IMR-90 (cell line): Measurements from ENCODE around the gene ZSCAN10. TPM values are rescaled to one million over a fixed set of nuclear protein-coding genes. Genes with fewer than 3 reads are reported as not detected.

Experiments used
- ATAC-seq: fragments of 200-7000 bp; cut with Tn5 transposase; 2 replicates; pipeline ENCODE4 v1.9.1; 2020; ENCODE audit warnings: low read depth, mild to moderate bottlenecking, moderate library complexity
- BruUV-seq: library from RNA; stranded (reverse); fragments of 400-500 nt; replicated peaks from 2 replicates; lab custom pipeline; 2021; lab: Mats Ljungman, UMichigan
- CTCF ChIA-PET: fragments of 300-600 bp; formaldehyde crosslinking; extraction: SDS; loops from one replicate; lab custom pipeline; 2021; ENCODE audit warnings: antibody characterized with exemption; lab: Yijun Ruan, JAX
- POLR2A ChIA-PET: fragments of 300-600 bp; sonication (Branson Sonifier 250); formaldehyde crosslinking; loops from one replicate; lab custom pipeline; 2022; ENCODE audit warnings: antibody characterized with exemption; ENCODE audit not compliant: unreplicated experiment; lab: Charles Lee
- DNase-seq: peaks from one replicate; pipeline ENCODE4 v3.0.0; 2013
- H2AFZ ChIP-seq: replicated peaks from 2 replicates; pipeline ENCODE3; 2013; ENCODE audit warnings: low read length, mild to moderate bottlenecking; ENCODE audit not compliant: poor library complexity
- H2AK5ac ChIP-seq: 2 replicates; pipeline ENCODE4 v1.6.1; 2013; ENCODE audit warnings: low read depth, low read length, inconsistent platforms
- H2AK9ac ChIP-seq: replicated peaks from 2 replicates; pipeline ENCODE3; 2013; ENCODE audit warnings: mild to moderate bottlenecking, low read depth, low read length, moderate library complexity; ENCODE audit not compliant: poor library complexity
- H2BK120ac ChIP-seq: 2 replicates; pipeline ENCODE4 v1.6.1; 2013; ENCODE audit warnings: low read depth, low read length, inconsistent platforms
- H2BK15ac ChIP-seq: 3 replicates; pipeline ENCODE4 v1.6.1; 2013; ENCODE audit warnings: low read depth, low read length, inconsistent platforms
- H2BK20ac ChIP-seq: 2 replicates; pipeline ENCODE4 v1.6.1; 2013; ENCODE audit warnings: low read depth, mild to moderate bottlenecking, inconsistent platforms, low read length, moderate library complexity
- H2BK5ac ChIP-seq: 2 replicates; pipeline ENCODE4 v1.6.1; 2013; ENCODE audit warnings: mild to moderate bottlenecking, low read depth, low read length, inconsistent platforms; ENCODE audit not compliant: poor library complexity, severe bottlenecking
- H3K14ac ChIP-seq: replicated peaks from 2 replicates; pipeline ENCODE4 v1.6.1; 2013; ENCODE audit warnings: low read depth, low read length, inconsistent platforms
- H3K18ac ChIP-seq: 2 replicates; pipeline ENCODE4 v1.6.1; 2013; ENCODE audit warnings: low read depth, low read length, control low read depth
- H3K23ac ChIP-seq: 2 replicates; pipeline ENCODE4 v1.6.1; 2013; ENCODE audit warnings: low read depth, low read length, inconsistent platforms
- H3K27ac ChIP-seq: 2 replicates; pipeline ENCODE4 v1.5.1; 2013; ENCODE audit warnings: mild to moderate bottlenecking, control low read depth, low read length; ENCODE audit not compliant: insufficient read depth
- H3K27me3 ChIP-seq: 2 replicates; pipeline ENCODE4 v1.6.1; 2013; ENCODE audit warnings: low read length; ENCODE audit not compliant: control insufficient read depth, insufficient read depth
- H3K36me3 ChIP-seq: 2 replicates; pipeline ENCODE4 v1.6.1; 2013; ENCODE audit warnings: low read length, mixed read lengths; ENCODE audit not compliant: control insufficient read depth, insufficient read depth
- H3K4ac ChIP-seq: 2 replicates; pipeline ENCODE4 v1.6.1; 2013; ENCODE audit warnings: low read depth, low read length, inconsistent platforms
- H3K4me1 ChIP-seq: 2 replicates; pipeline ENCODE4 v1.6.1; 2013; ENCODE audit warnings: low read length, mixed read lengths; ENCODE audit not compliant: control insufficient read depth, insufficient read depth
- H3K4me2 ChIP-seq: 2 replicates; pipeline ENCODE4 v1.6.1; 2013; ENCODE audit warnings: low read depth, mild to moderate bottlenecking, control low read depth, low read length, moderate library complexity
- H3K4me3 ChIP-seq: 2 replicates; pipeline ENCODE4 v1.5.1; 2013; ENCODE audit warnings: low read depth, mild to moderate bottlenecking, control low read depth, low read length, moderate library complexity; ENCODE audit not compliant: insufficient read depth
- H3K56ac ChIP-seq: 2 replicates; pipeline ENCODE4 v1.6.1; 2013; ENCODE audit warnings: low read length, inconsistent platforms; ENCODE audit not compliant: insufficient read depth; ENCODE audit errors: extremely low read depth
- H3K79me1 ChIP-seq, 2 experiments: 2 replicates each; pipeline ENCODE4 v1.6.1; 2013; ENCODE audit warnings: low read length in 2 of 2, inconsistent platforms in 1 of 2, low read depth in 1 of 2
- H3K9ac ChIP-seq: 2 replicates; pipeline ENCODE4 v1.6.1; 2013; ENCODE audit warnings: low read depth, low read length, control low read depth
- H3K9me1 ChIP-seq: 2 replicates; pipeline ENCODE4 v1.6.1; 2013; ENCODE audit warnings: low read length, inconsistent platforms; ENCODE audit not compliant: insufficient read depth
- H3K9me3 ChIP-seq: 2 replicates; pipeline ENCODE4 v1.6.1; 2013; ENCODE audit warnings: low read length; ENCODE audit not compliant: control insufficient read depth, insufficient read depth
- H4K20me1 ChIP-seq: 2 replicates; pipeline ENCODE4 v1.6.1; 2013; ENCODE audit warnings: low read length, inconsistent platforms; ENCODE audit not compliant: insufficient read depth
- H4K5ac ChIP-seq: 2 replicates; pipeline ENCODE4 v1.6.1; 2013; ENCODE audit warnings: mild to moderate bottlenecking, low read depth, low read length, control low read depth
- H4K8ac ChIP-seq, 2 experiments: 2 replicates each; pipeline ENCODE4 v1.6.1; 2013; ENCODE audit warnings: low read depth in 2 of 2, low read length in 2 of 2, control low read depth in 1 of 2, inconsistent platforms in 1 of 2
- H4K91ac ChIP-seq: 2 replicates; pipeline ENCODE4 v1.6.1; 2013; ENCODE audit warnings: low read depth, low read length, inconsistent platforms; ENCODE audit not compliant: insufficient read depth
- BHLHE40 ChIP-seq: fragments of 150-350 bp; IDR thresholded peaks from 2 replicates; pipeline ENCODE4 v1.6.1; 2016; ENCODE audit warnings: mild to moderate bottlenecking, low read depth, low read length
- CEBPB ChIP-seq: IDR thresholded peaks from 2 replicates; pipeline ENCODE4 v1.6.1; 2012; ENCODE audit warnings: low read depth, low read length, improper control_type of control experiment
- CHD1 ChIP-seq: IDR thresholded peaks from 2 replicates; pipeline ENCODE4 v1.6.1; 2012; ENCODE audit warnings: low read depth, low read length, improper control_type of control experiment
- FOS ChIP-seq: fragments of 150-350 bp; IDR thresholded peaks from 2 replicates; pipeline ENCODE4 v1.6.1; 2016; ENCODE audit warnings: low read depth, low read length
- MAFK ChIP-seq: IDR thresholded peaks from 2 replicates; pipeline ENCODE4 v1.6.1; 2012; ENCODE audit warnings: low read depth, low read length, improper control_type of control experiment
- MAZ ChIP-seq: IDR thresholded peaks from 2 replicates; pipeline ENCODE4 v1.6.1; 2012; ENCODE audit warnings: low read depth, mild to moderate bottlenecking, low read length, improper control_type of control experiment, moderate library complexity, borderline replicate concordance
- NFE2L2 ChIP-seq: fragments of 150-350 bp; IDR thresholded peaks from 2 replicates; pipeline ENCODE4 v1.6.1; 2016; ENCODE audit warnings: low read depth, mild to moderate bottlenecking, low read length
- POLR2A ChIP-seq: IDR thresholded peaks from 2 replicates; pipeline ENCODE4 v1.6.1; 2012; ENCODE audit warnings: mild to moderate bottlenecking, low read depth, low read length
- RAD21 ChIP-seq: IDR thresholded peaks from 2 replicates; pipeline ENCODE4 v1.6.1; 2012; ENCODE audit warnings: low read length, improper control_type of control experiment
- RFX5 ChIP-seq: IDR thresholded peaks from 2 replicates; pipeline ENCODE4 v1.8.0; 2012; ENCODE audit warnings: low read depth, mild to moderate bottlenecking, low read length, moderate library complexity
- SMC3 ChIP-seq: fragments of 150-350 bp; IDR thresholded peaks from 2 replicates; pipeline ENCODE4 v1.6.1; 2016; ENCODE audit warnings: low read depth, mild to moderate bottlenecking, antibody characterized with exemption, low read length, moderate library complexity
- WGBS, 2 experiments: methylation state at CpG; one replicate each; pipeline versions ENCODE4 v1.1.5 to v1.1.7; 2013; ENCODE audit warnings: missing lambda C conversion rate in 2 of 2; ENCODE audit not compliant: insufficient read length in 1 of 2; ENCODE audit errors: extremely low coverage in 2 of 2; 5-methylcytosine and 5-hydroxymethylcytosine counted together
- dilution Hi-C: fragments of 300-500 bp; cut with HindIII; formaldehyde crosslinking; loops from one replicate; pipeline ENCODE4 v1.14.3; 2018; ENCODE audit warnings: low sequenced_read_pairs; ENCODE audit not compliant: unreplicated experiment
- in situ Hi-C: fragments of 300-500 bp; cut with MboI; formaldehyde crosslinking; loops from 3 replicates; pipeline ENCODE4 v1.14.3; 2019; ENCODE audit warnings: low sequenced_read_pairs, inconsistent platforms, mixed read lengths
- intact Hi-C: fragments of 100-400 bp; cut with micrococcal nuclease; formaldehyde crosslinking; loops from 2 replicates; pipeline ENCODE4 v1.10.0; 2022
- polyA plus RNA-seq, 3 experiments: library from polyadenylated mRNA; depleted of rRNA; stranded (reverse); fragments of >200 nt; gene quantifications; 2 replicates each; pipeline ENCODE4 v1.2.3, GENCODE V29; 2012; ENCODE audit warnings: low replicate concordance in 1 of 3
- total RNA-seq: library from RNA; depleted of rRNA; stranded (reverse); fragments of >200 nt; gene quantifications from 2 replicates; pipeline ENCODE4 v1.2.3, GENCODE V29; 2012
- TF ChIP-seq, protein P1 (sequence below): fragments of 150-350 bp; IDR thresholded peaks from 2 replicates; pipeline ENCODE4 v1.6.1; 2016; ENCODE audit warnings: low read depth, mild to moderate bottlenecking, low read length, moderate library complexity, borderline replicate concordance
- TF ChIP-seq, protein P2 (sequence below): conservative IDR thresholded peaks from 2 replicates; pipeline ENCODE4 v1.5.1; 2012; ENCODE audit warnings: mild to moderate bottlenecking, low read depth, low read length, improper control_type of control experiment
- TF ChIP-seq, protein P3 (sequence below): fragments of 150-350 bp; IDR thresholded peaks from 2 replicates; pipeline ENCODE4 v1.6.1; 2017; ENCODE audit warnings: mild to moderate bottlenecking, antibody characterized with exemption, low read length, low read depth

Gene ZSCAN10
- total and polyA plus RNA-seq, 2 of the 4 experiments (the other 2 are of a cell fraction): not detected

DNA sequence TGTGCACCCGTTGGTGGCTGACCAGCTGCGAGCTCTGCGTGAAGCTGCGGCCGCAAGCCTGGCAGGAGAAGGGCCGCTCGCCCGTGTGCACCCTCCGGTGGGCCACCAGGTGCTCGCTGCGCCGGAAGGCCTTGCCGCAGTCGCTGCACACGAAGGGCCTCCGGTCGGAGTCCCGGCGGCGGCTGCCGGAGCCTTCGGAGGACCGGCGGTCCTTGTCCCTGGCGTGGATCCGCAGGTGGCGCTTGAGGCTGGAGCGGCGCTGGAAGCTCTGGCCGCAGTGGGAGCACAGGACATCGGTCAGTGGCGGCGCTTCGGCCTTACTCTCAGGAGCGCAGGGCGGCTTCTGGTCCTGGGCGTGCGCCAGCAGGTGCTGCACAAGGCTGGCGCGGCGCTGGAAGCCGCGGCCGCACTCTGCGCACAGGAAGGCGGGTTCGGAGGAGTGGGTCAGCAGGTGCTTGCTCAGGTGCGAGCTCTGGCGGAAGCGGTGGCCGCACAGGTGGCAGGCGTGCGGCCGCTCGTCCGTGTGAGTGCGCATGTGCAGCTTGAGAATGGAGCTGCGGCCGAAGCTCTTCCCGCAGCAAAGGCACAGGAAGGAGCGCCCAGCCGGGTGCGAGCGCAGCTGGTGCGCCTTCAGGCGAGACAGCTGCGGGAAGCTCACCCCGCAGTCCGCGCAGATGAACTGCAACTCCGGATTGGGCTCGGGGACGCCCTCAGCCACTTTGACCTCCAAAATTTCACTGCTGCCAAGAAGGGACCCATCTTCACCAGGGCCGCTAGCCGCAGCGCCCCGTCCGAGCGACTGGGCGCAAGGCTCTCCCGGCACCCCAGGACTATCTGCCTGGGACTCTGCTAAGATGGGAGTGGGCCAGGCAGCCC is 9.1 kb downstream of the ZSCAN10 start:
- DNase-seq (no peak), ATAC-seq (no peak)
- no peak overlapping the region for H3K4me2 ChIP-seq
- H2BK5ac ChIP-seq: no peak overlapping the region
- H4K91ac ChIP-seq: no peak overlapping the region
- no peak overlapping the region for H3K14ac ChIP-seq
- peaks cover 25% of the 10 kb centered on the region for H3K27me3 ChIP-seq
- H3K36me3 ChIP-seq: no peaks in the 10 kb centered on the region
- dilution Hi-C loops (no loop called here), intact Hi-C loops (no loop called here), in situ Hi-C loops (no loop called here)
- H3K23ac ChIP-seq: no peak overlapping the region
- H3K9me3 ChIP-seq: no peaks in the 10 kb centered on the region
- TF ChIP-seq MAZ: no peak
- no peak for TF ChIP-seq CEBPB
- no peak for TF ChIP-seq BHLHE40
- TF ChIP-seq, protein P1, sequence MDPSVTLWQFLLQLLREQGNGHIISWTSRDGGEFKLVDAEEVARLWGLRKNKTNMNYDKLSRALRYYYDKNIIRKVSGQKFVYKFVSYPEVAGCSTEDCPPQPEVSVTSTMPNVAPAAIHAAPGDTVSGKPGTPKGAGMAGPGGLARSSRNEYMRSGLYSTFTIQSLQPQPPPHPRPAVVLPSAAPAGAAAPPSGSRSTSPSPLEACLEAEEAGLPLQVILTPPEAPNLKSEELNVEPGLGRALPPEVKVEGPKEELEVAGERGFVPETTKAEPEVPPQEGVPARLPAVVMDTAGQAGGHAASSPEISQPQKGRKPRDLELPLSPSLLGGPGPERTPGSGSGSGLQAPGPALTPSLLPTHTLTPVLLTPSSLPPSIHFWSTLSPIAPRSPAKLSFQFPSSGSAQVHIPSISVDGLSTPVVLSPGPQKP: no peak
- no peak for TF ChIP-seq SMC3
- no peak for TF ChIP-seq CHD1
- TF ChIP-seq RAD21: no peak
- TF ChIP-seq FOS: no peak
- TF ChIP-seq RFX5: no peak
- TF ChIP-seq, protein P2, sequence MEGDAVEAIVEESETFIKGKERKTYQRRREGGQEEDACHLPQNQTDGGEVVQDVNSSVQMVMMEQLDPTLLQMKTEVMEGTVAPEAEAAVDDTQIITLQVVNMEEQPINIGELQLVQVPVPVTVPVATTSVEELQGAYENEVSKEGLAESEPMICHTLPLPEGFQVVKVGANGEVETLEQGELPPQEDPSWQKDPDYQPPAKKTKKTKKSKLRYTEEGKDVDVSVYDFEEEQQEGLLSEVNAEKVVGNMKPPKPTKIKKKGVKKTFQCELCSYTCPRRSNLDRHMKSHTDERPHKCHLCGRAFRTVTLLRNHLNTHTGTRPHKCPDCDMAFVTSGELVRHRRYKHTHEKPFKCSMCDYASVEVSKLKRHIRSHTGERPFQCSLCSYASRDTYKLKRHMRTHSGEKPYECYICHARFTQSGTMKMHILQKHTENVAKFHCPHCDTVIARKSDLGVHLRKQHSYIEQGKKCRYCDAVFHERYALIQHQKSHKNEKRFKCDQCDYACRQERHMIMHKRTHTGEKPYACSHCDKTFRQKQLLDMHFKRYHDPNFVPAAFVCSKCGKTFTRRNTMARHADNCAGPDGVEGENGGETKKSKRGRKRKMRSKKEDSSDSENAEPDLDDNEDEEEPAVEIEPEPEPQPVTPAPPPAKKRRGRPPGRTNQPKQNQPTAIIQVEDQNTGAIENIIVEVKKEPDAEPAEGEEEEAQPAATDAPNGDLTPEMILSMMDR: no peak
- TF ChIP-seq MAFK: no peak
- TF ChIP-seq, protein P3, sequence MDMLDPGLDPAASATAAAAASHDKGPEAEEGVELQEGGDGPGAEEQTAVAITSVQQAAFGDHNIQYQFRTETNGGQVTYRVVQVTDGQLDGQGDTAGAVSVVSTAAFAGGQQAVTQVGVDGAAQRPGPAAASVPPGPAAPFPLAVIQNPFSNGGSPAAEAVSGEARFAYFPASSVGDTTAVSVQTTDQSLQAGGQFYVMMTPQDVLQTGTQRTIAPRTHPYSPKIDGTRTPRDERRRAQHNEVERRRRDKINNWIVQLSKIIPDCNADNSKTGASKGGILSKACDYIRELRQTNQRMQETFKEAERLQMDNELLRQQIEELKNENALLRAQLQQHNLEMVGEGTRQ: no peak
- no peak for TF ChIP-seq NFE2L2
- TF ChIP-seq POLR2A: no peak
- H2BK15ac ChIP-seq: no peak overlapping the region
- H3K9me1 ChIP-seq: no peaks in the 10 kb centered on the region
- no peak overlapping the region for H3K4ac ChIP-seq
- H4K5ac ChIP-seq: no peak overlapping the region
- 96% methylated on average over 60 of the region's 81 CpGs; no CpG with 5 or more reads in 1 of the 2 experiments for WGBS, 2 experiments
- no peaks in the 10 kb centered on the region for H3K4me1 ChIP-seq
- no peak overlapping the region for H2BK120ac ChIP-seq
- H3K79me1 ChIP-seq: no peaks in the 10 kb centered on the region
- H2AFZ ChIP-seq: no peak overlapping the region
- no peak overlapping the region for H2AK5ac ChIP-seq
- H3K27ac ChIP-seq: no peak overlapping the region
- no peak overlapping the region for H2BK20ac ChIP-seq
- BruUV-seq: no TSS peak
- no peak overlapping the region for H3K18ac ChIP-seq
- no peaks in the 10 kb centered on the region for H4K20me1 ChIP-seq
- no peak overlapping the region for H3K4me3 ChIP-seq
- H3K56ac ChIP-seq: no peak overlapping the region
- no peak overlapping the region for H3K9ac ChIP-seq
- CTCF ChIA-PET: no interaction called here
- no peak overlapping the region for H4K8ac ChIP-seq
- no peak overlapping the region for H2AK9ac ChIP-seq
- POLR2A ChIA-PET: no interaction called here
